ENCODE results near the gene SLIT3. TPM values are rescaled to one million over a fixed set of nuclear protein-coding genes. Genes with fewer than 3 reads are reported as not detected.

SLIT3 gene
- total RNA-seq, 1 experiment from 2014 or later: 0.92 TPM

GRCh38 chr5:168995024-168995423, 305.9 kb downstream of the SLIT3 start:
- no peak overlapping the region for H3K56ac ChIP-seq (ENCODE audit: insufficient read length, low read depth, low read length)
- H2BK5ac ChIP-seq (ENCODE audit: insufficient read length, low read length): no peak overlapping the region
- DNase-seq: no peak
- H3K9me3 ChIP-seq (ENCODE audit: control insufficient read depth, low read depth, low read length): no peaks in the 10 kb centered on the region
- WGBS (ENCODE audit: extremely low coverage, insufficient read length, low lambda C conversion rate): no CpG with 5 or more reads among the region's 3 CpGs
- no peak overlapping the region for H2AFZ ChIP-seq (ENCODE audit: low read length)
- H3K18ac ChIP-seq (ENCODE audit: insufficient read length, low read depth, low read length): no peak overlapping the region
- H2BK12ac ChIP-seq (ENCODE audit: insufficient read length, low read depth, low read length): no peak overlapping the region
- no peak overlapping the region for H3K14ac ChIP-seq (ENCODE audit: insufficient read depth, low read length)
- H3K79me2 ChIP-seq (ENCODE audit: insufficient read depth, low read length): no peaks in the 10 kb centered on the region
- H3T11ph ChIP-seq (ENCODE audit: low read length): no peak overlapping the region
- H2AK5ac ChIP-seq (ENCODE audit: insufficient read length, low read length): no peak overlapping the region
- H3K9ac ChIP-seq (ENCODE audit: extremely low read depth, insufficient read length, low read length): no peak overlapping the region
- peaks cover 3% of the 10 kb centered on the region; the same call in 1 of the 2 replicates for H3K4me1 ChIP-seq (ENCODE audit: insufficient read depth, low read length)
- no peak overlapping the region for H2BK20ac ChIP-seq (ENCODE audit: low read depth, low read length, poor library complexity, severe bottlenecking)
- H3K27ac Mint-ChIP-seq: no peak overlapping the region
- H4K20me1 ChIP-seq (ENCODE audit: control insufficient read depth, insufficient read depth, insufficient read length): no peaks in the 10 kb centered on the region
- no peak overlapping the region for H4K5ac ChIP-seq (ENCODE audit: insufficient read length, low read depth, low read length)
- no peak overlapping the region for H3K4ac ChIP-seq (ENCODE audit: low read depth, low read length)
- no peak overlapping the region for H3K4me2 ChIP-seq (ENCODE audit: insufficient read depth, insufficient read length, low read length)
- H3K27ac ChIP-seq (ENCODE audit: insufficient read length, low read depth, low read length): no peak overlapping the region
- H3K79me1 ChIP-seq (ENCODE audit: insufficient read depth, low read depth, low read length, poor library complexity, severe bottlenecking): no peaks in the 10 kb centered on the region
- H3K4me1 Mint-ChIP-seq: peaks cover 46 to 58% of the 10 kb centered on the region in 2 experiments
- no peak overlapping the region for H2BK120ac ChIP-seq (ENCODE audit: low read depth, low read length, poor library complexity, severe bottlenecking)
- H4K91ac ChIP-seq (ENCODE audit: insufficient read length, low read depth, low read length): no peak overlapping the region
- H3K23ac ChIP-seq (ENCODE audit: insufficient read length, low read depth, low read length): no peak overlapping the region
- no peaks in the 10 kb centered on the region; a peak in 1 of 5 replicates for H3K9me3 Mint-ChIP-seq
- H3K23me2 ChIP-seq (ENCODE audit: insufficient read length, low read depth, low read length, poor library complexity, severe bottlenecking): no peaks in the 10 kb centered on the region
- TF ChIP-seq CTCF (conservative IDR thresholded peaks at IDR 0.05): no peak
- H3K27me3 ChIP-seq (ENCODE audit: insufficient read depth, low read length): no peaks in the 10 kb centered on the region
- no peaks in the 10 kb centered on the region for H3K36me3 Mint-ChIP-seq (ENCODE audit: insufficient read depth in 1 of 3, low read depth in 3 of 3)
- H3K27me3 Mint-ChIP-seq (ENCODE audit: low read depth): peaks cover 3% of the 10 kb centered on the region
- no peak overlapping the region for H4K8ac ChIP-seq (replicated peaks; ENCODE audit: insufficient read length, low read depth, low read length)
- H2BK15ac ChIP-seq (ENCODE audit: low read depth, low read length): no peak overlapping the region
- no peak overlapping the region for H3K4me3 Mint-ChIP-seq
